OCI-M2 (cell line): ENCODE data around the gene MPP7.

Source experiments
- DNase-seq: peaks from one replicate; lab custom pipeline; 2025; ENCODE audit not compliant: unreplicated experiment; lab: John Stamatoyannopoulos, UW

The MPP7 gene

GRCh38 chr10:28273343-28273742 lies 29.5 kb downstream of the MPP7 start:
- no peak for DNase-seq

DNA sequence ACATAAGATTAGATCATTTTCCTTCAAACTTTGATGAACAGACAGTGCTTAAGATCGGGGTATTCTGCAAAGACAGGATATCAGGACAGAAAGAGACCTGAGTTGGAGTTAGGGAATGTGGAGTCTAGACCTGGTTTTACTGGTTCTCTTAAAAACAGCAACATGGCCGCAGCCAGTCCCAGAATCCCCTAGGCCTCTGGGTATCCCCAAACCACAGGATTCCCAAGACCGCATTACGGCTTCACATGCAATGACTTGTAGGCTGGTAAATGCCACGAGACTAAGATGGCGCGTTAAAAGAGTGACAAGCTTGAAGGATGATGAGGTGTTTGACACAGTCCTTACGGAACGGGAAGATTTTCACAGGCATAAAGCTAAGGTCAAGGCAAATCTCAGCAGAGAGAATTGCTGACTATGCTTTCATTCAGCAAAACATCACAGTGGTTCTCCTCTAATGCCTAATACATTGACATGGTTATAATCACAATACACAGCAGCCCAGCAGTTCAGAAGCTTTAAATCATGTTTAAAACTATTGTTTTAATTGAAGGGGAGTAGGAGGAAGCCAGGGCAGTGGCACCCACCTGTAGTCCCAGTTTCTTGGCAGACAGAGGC lies 32.9 kb downstream of the MPP7 start:
- DNase-seq: no peak

- DNase-seq: no peak
Observed at GRCh38 chr10:28266449-28267224, 36.2 kb downstream of the MPP7 start.

- no peak for DNase-seq
Observed at GRCh38 chr10:28263136-28263857, 39.6 kb downstream of the MPP7 start.

GRCh38 chr10:28256776-28257175 lies 46.1 kb downstream of the MPP7 start:
- DNase-seq: no peak

GRCh38 chr10:28254290-28254985 lies 48.4 kb downstream of the MPP7 start:
- no peak for DNase-seq

DNA sequence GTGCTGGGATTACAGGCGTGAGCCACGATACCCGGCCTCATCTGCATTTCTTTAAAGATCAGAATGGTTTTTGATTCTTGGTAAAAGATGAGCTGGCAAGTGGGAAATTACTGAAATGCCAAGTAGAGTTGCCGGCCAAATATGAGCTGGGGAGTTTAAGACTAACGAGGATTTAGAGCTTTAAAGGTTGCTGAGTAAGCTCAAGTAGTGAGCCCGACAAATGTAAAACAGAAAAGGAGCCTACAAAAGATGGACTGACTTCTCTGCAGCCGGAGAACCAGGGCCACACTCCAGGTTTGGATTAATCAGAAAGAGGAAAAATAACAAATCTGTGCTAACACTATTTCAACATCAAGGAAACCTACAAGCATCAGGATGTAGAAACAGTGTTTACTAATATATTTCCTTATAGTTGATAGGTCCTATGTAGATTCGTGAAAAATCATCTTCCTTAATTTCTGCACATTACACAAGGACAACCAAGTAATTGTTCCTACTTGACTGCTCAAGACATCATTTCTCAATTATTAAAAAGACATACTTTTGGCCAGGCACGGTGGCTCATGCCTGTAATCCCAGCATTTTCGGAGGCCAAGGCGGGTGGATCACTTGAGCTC lies 49.6 kb downstream of the MPP7 start:
- DNase-seq: no peak
